Measurements from ENCODE around the gene DPM3.

The DPM3 gene

GRCh38 chr1:155183775-155184221 is 43.5 kb upstream of the DPM3 start:
- H3K9ac ChIP-seq (ENCODE audit: low read length in 5 of 5) = no peak overlapping the region
- H3K27ac ChIP-seq (ENCODE audit: low read depth, low read length) = no peak overlapping the region
- H3K36me3 ChIP-seq (ENCODE audit: control insufficient read depth in 5 of 5, insufficient read depth in 5 of 5, low read length in 5 of 5) = no peaks in the 10 kb centered on the region
- H3K4me1 ChIP-seq (ENCODE audit: control insufficient read depth in 5 of 5, insufficient read depth in 5 of 5, low read length in 5 of 5) = peaks cover 0 to 7% (median 0%) of the 10 kb centered on the region in 5 donors
- no peaks in the 10 kb centered on the region for H3K9me3 ChIP-seq (ENCODE audit: control insufficient read depth in 5 of 5, low read length in 5 of 5)
- no peak overlapping the region for H3K4me3 ChIP-seq (ENCODE audit: low read depth in 1 of 5, low read length in 5 of 5)
- H3K27me3 ChIP-seq (ENCODE audit: control insufficient read depth in 5 of 5, insufficient read depth in 4 of 5, low read length in 5 of 5) = no peaks in the 10 kb centered on the region

GRCh38 chr1:155182052-155182550 is 41.8 kb upstream of the DPM3 start:
- Histone ChIP-seq H3K27ac (ENCODE audit: low read depth, low read length) (no peak overlapping the region), H3K4me3 (ENCODE audit: low read depth in 1 of 5, low read length in 5 of 5) (no peak overlapping the region), H3K9me3 (ENCODE audit: control insufficient read depth in 5 of 5, low read length in 5 of 5) (no peaks in the 10 kb centered on the region), H3K9ac (ENCODE audit: low read length in 5 of 5) (no peak overlapping the region), H3K27me3 (ENCODE audit: control insufficient read depth in 5 of 5, insufficient read depth in 4 of 5, low read length in 5 of 5) (no peaks in the 10 kb centered on the region), H3K36me3 (ENCODE audit: control insufficient read depth in 5 of 5, insufficient read depth in 5 of 5, low read length in 5 of 5) (no peaks in the 10 kb centered on the region), H3K4me1 (ENCODE audit: control insufficient read depth in 5 of 5, insufficient read depth in 5 of 5, low read length in 5 of 5) (peaks cover 0 to 7% (median 1%) of the 10 kb centered on the region in 5 donors)

GRCh38 chr1:155181371-155182051 is 41.2 kb upstream of the DPM3 start:
- peaks cover 0 to 11% (median 6%) of the 10 kb centered on the region in 5 donors for H3K4me1 ChIP-seq (ENCODE audit: control insufficient read depth in 5 of 5, insufficient read depth in 5 of 5, low read length in 5 of 5)
- H3K9me3 ChIP-seq (ENCODE audit: control insufficient read depth in 5 of 5, low read length in 5 of 5) = no peaks in the 10 kb centered on the region
- no peaks in the 10 kb centered on the region for H3K27me3 ChIP-seq (ENCODE audit: control insufficient read depth in 5 of 5, insufficient read depth in 4 of 5, low read length in 5 of 5)
- no peak overlapping the region for H3K27ac ChIP-seq (ENCODE audit: low read depth, low read length)
- no peak overlapping the region for H3K4me3 ChIP-seq (ENCODE audit: low read depth in 1 of 5, low read length in 5 of 5)
- no peak overlapping the region for H3K9ac ChIP-seq (ENCODE audit: low read length in 5 of 5)
- H3K36me3 ChIP-seq (ENCODE audit: control insufficient read depth in 5 of 5, insufficient read depth in 5 of 5, low read length in 5 of 5) = no peaks in the 10 kb centered on the region

- Histone ChIP-seq H3K9ac (ENCODE audit: low read length in 5 of 5) (no peak overlapping the region), H3K36me3 (ENCODE audit: control insufficient read depth in 5 of 5, insufficient read depth in 5 of 5, low read length in 5 of 5) (no peaks in the 10 kb centered on the region), H3K4me3 (ENCODE audit: low read depth in 1 of 5, low read length in 5 of 5) (no peak overlapping the region), H3K27me3 (ENCODE audit: control insufficient read depth in 5 of 5, insufficient read depth in 4 of 5, low read length in 5 of 5) (peaks cover 7 to 10% (median 9%) of the 10 kb centered on the region in 5 donors), H3K4me1 (ENCODE audit: control insufficient read depth in 5 of 5, insufficient read depth in 5 of 5, low read length in 5 of 5) (peaks cover 0 to 8% (median 0%) of the 10 kb centered on the region in 5 donors), H3K9me3 (ENCODE audit: control insufficient read depth in 5 of 5, low read length in 5 of 5) (no peaks in the 10 kb centered on the region), H3K27ac (ENCODE audit: low read depth, low read length) (no peak overlapping the region)
Observed at GRCh38 chr1:155179112-155180031, 39.0 kb upstream of the DPM3 start.

- H3K4me3 ChIP-seq (ENCODE audit: low read depth in 1 of 5, low read length in 5 of 5) = no peak overlapping the region
- peaks cover 0 to 13% (median 3%) of the 10 kb centered on the region in 5 donors for H3K4me1 ChIP-seq (ENCODE audit: control insufficient read depth in 5 of 5, insufficient read depth in 5 of 5, low read length in 5 of 5)
- H3K27ac ChIP-seq (ENCODE audit: low read depth, low read length) = no peak overlapping the region
- H3K36me3 ChIP-seq (ENCODE audit: control insufficient read depth in 5 of 5, insufficient read depth in 5 of 5, low read length in 5 of 5) = no peaks in the 10 kb centered on the region
- H3K9ac ChIP-seq (ENCODE audit: low read length in 5 of 5) = peak overlapping the region in 1 of 5 donors; percentile 21
- peaks cover 7 to 18% (median 15%) of the 10 kb centered on the region in 5 donors for H3K27me3 ChIP-seq (ENCODE audit: control insufficient read depth in 5 of 5, insufficient read depth in 4 of 5, low read length in 5 of 5)
- H3K9me3 ChIP-seq (ENCODE audit: control insufficient read depth in 5 of 5, low read length in 5 of 5) = no peaks in the 10 kb centered on the region
Observed at GRCh38 chr1:155178441-155179111, 38.2 kb upstream of the DPM3 start.

GRCh38 chr1:155177918-155178281 is 37.6 kb upstream of the DPM3 start:
- Histone ChIP-seq H3K9ac (ENCODE audit: low read length in 5 of 5) (no peak overlapping the region), H3K27me3 (ENCODE audit: control insufficient read depth in 5 of 5, insufficient read depth in 4 of 5, low read length in 5 of 5) (peaks cover 7 to 18% (median 15%) of the 10 kb centered on the region in 5 donors), H3K9me3 (ENCODE audit: control insufficient read depth in 5 of 5, low read length in 5 of 5) (no peaks in the 10 kb centered on the region), H3K4me3 (ENCODE audit: low read depth in 1 of 5, low read length in 5 of 5) (no peak overlapping the region), H3K4me1 (ENCODE audit: control insufficient read depth in 5 of 5, insufficient read depth in 5 of 5, low read length in 5 of 5) (peaks cover 0 to 17% (median 7%) of the 10 kb centered on the region in 5 donors), H3K27ac (ENCODE audit: low read depth, low read length) (no peak overlapping the region), H3K36me3 (ENCODE audit: control insufficient read depth in 5 of 5, insufficient read depth in 5 of 5, low read length in 5 of 5) (no peaks in the 10 kb centered on the region)

- H3K4me1 ChIP-seq (ENCODE audit: control insufficient read depth in 5 of 5, insufficient read depth in 5 of 5, low read length in 5 of 5) = peaks cover 0 to 21% (median 12%) of the 10 kb centered on the region in 5 donors
- no peaks in the 10 kb centered on the region for H3K9me3 ChIP-seq (ENCODE audit: control insufficient read depth in 5 of 5, low read length in 5 of 5)
- peaks cover 7 to 18% (median 15%) of the 10 kb centered on the region in 5 donors for H3K27me3 ChIP-seq (ENCODE audit: control insufficient read depth in 5 of 5, insufficient read depth in 4 of 5, low read length in 5 of 5)
- H3K4me3 ChIP-seq (ENCODE audit: low read depth in 1 of 5, low read length in 5 of 5) = no peak overlapping the region
- H3K36me3 ChIP-seq (ENCODE audit: control insufficient read depth in 5 of 5, insufficient read depth in 5 of 5, low read length in 5 of 5) = no peaks in the 10 kb centered on the region
- no peak overlapping the region for H3K27ac ChIP-seq (ENCODE audit: low read depth, low read length)
- H3K9ac ChIP-seq (ENCODE audit: low read length in 5 of 5) = no peak overlapping the region
Observed at GRCh38 chr1:155177192-155177917, 37.0 kb upstream of the DPM3 start.

- H3K36me3 ChIP-seq (ENCODE audit: control insufficient read depth in 5 of 5, insufficient read depth in 5 of 5, low read length in 5 of 5) = no peaks in the 10 kb centered on the region
- H3K4me3 ChIP-seq (ENCODE audit: low read depth in 1 of 5, low read length in 5 of 5) = no peak overlapping the region
- H3K9ac ChIP-seq (ENCODE audit: low read length in 5 of 5) = no peak overlapping the region
- peaks cover 7 to 18% (median 15%) of the 10 kb centered on the region in 5 donors for H3K27me3 ChIP-seq (ENCODE audit: control insufficient read depth in 5 of 5, insufficient read depth in 4 of 5, low read length in 5 of 5)
- no peak overlapping the region for H3K27ac ChIP-seq (ENCODE audit: low read depth, low read length)
- H3K9me3 ChIP-seq (ENCODE audit: control insufficient read depth in 5 of 5, low read length in 5 of 5) = no peaks in the 10 kb centered on the region
- peaks cover 0 to 28% (median 19%) of the 10 kb centered on the region in 5 donors for H3K4me1 ChIP-seq (ENCODE audit: control insufficient read depth in 5 of 5, insufficient read depth in 5 of 5, low read length in 5 of 5)
Observed at GRCh38 chr1:155176544-155177071, 36.3 kb upstream of the DPM3 start.

- H3K27me3 ChIP-seq (ENCODE audit: control insufficient read depth in 5 of 5, insufficient read depth in 4 of 5, low read length in 5 of 5) = peaks cover 7 to 18% (median 15%) of the 10 kb centered on the region in 5 donors
- no peak overlapping the region for H3K4me3 ChIP-seq (ENCODE audit: low read depth in 1 of 5, low read length in 5 of 5)
- peaks cover 0 to 2% (median 0%) of the 10 kb centered on the region in 5 donors for H3K36me3 ChIP-seq (ENCODE audit: control insufficient read depth in 5 of 5, insufficient read depth in 5 of 5, low read length in 5 of 5)
- H3K27ac ChIP-seq (ENCODE audit: low read depth, low read length) = no peak overlapping the region
- no peaks in the 10 kb centered on the region for H3K9me3 ChIP-seq (ENCODE audit: control insufficient read depth in 5 of 5, low read length in 5 of 5)
- no peak overlapping the region for H3K9ac ChIP-seq (ENCODE audit: low read length in 5 of 5)
- H3K4me1 ChIP-seq (ENCODE audit: control insufficient read depth in 5 of 5, insufficient read depth in 5 of 5, low read length in 5 of 5) = peaks cover 0 to 29% (median 19%) of the 10 kb centered on the region in 5 donors
Observed at GRCh38 chr1:155175927-155176371, 35.6 kb upstream of the DPM3 start.
